Activated T-cell treated with anti-CD3 and anti-CD28 coated beads, Interleukin-2, amount 50 U/mL, for 24 hours (primary cell): ENCODE results near the gene SPOCK1.

Source experiments
- DNase-seq: peaks from one replicate; pipeline ENCODE4 v3.0.0-alpha.2; 2020
- H3K27ac Mint-ChIP-seq: 2 replicates; pipeline ENCODE4 v1.8.0; 2020; ENCODE audit warnings: mild to moderate bottlenecking, mixed read lengths
- H3K27me3 Mint-ChIP-seq: 2 replicates; pipeline ENCODE4 v1.8.0; 2020; ENCODE audit warnings: mixed read lengths
- H3K36me3 Mint-ChIP-seq: 2 replicates; pipeline ENCODE4 v1.8.0; 2020; ENCODE audit warnings: low read depth, mixed read lengths
- H3K4me1 Mint-ChIP-seq: 2 replicates; pipeline ENCODE4 v1.8.0; 2020; ENCODE audit warnings: low read depth, mixed read lengths
- H3K4me3 Mint-ChIP-seq: 2 replicates; pipeline ENCODE4 v1.8.0; 2020; ENCODE audit warnings: mild to moderate bottlenecking, moderate library complexity, mixed read lengths
- H3K9me3 Mint-ChIP-seq: 2 replicates; pipeline ENCODE4 v1.8.0; 2020; ENCODE audit warnings: mixed read lengths

SPOCK1 gene

GRCh38 chr5:137181667-137182066, 317.5 kb downstream of the SPOCK1 start:
- DNase-seq = no peak
- Mint-ChIP-seq H3K4me1 (no peaks in the 10 kb centered on the region), H3K9me3 (no peaks in the 10 kb centered on the region), H3K36me3 (no peaks in the 10 kb centered on the region), H3K27me3 (peaks cover 9% of the 10 kb centered on the region), H3K4me3 (no peak overlapping the region), H3K27ac (no peak overlapping the region)

- Mint-ChIP-seq H3K27ac (no peak overlapping the region), H3K4me3 (no peak overlapping the region), H3K9me3 (no peaks in the 10 kb centered on the region), H3K27me3 (peaks cover 9% of the 10 kb centered on the region), H3K36me3 (no peaks in the 10 kb centered on the region), H3K4me1 (no peaks in the 10 kb centered on the region)
- no peak for DNase-seq
These were observed 319.9 kb downstream of the SPOCK1 start for GRCh38 chr5:137179203-137179602.

- no peaks in the 10 kb centered on the region for H3K36me3 Mint-ChIP-seq
- H3K4me1 Mint-ChIP-seq = no peaks in the 10 kb centered on the region
- H3K27me3 Mint-ChIP-seq = no peaks in the 10 kb centered on the region
- DNase-seq = no peak
- H3K27ac Mint-ChIP-seq = no peak overlapping the region
- no peak overlapping the region for H3K4me3 Mint-ChIP-seq
- H3K9me3 Mint-ChIP-seq = no peaks in the 10 kb centered on the region
These were observed 322.5 kb downstream of the SPOCK1 start for GRCh38 chr5:137176609-137177008.

GRCh38 chr5:137176126-137176525, 323.0 kb downstream of the SPOCK1 start:
- DNase-seq = no peak
- H3K36me3 Mint-ChIP-seq = no peaks in the 10 kb centered on the region
- no peak overlapping the region for H3K27ac Mint-ChIP-seq
- H3K27me3 Mint-ChIP-seq = no peaks in the 10 kb centered on the region
- H3K4me1 Mint-ChIP-seq = no peaks in the 10 kb centered on the region
- no peaks in the 10 kb centered on the region for H3K9me3 Mint-ChIP-seq
- no peak overlapping the region for H3K4me3 Mint-ChIP-seq

DNA sequence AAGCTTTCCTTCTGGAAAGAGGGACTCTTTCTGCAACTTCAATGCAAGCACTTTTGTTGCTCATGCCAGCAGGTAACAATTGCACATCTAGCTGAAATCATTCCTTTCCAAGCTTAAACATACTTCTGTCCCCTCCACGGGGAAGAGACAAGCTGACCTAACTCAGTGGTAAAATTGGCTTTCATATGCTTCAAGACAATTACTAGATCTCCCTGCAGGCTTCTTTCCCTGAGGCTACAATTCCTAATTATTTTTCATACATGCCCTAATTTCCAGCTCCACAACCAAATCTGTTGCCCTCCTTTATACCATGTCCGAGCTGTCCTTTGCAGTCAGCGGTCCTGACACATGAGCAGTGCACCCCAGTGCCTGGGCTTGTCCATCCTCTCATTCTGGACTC, 324.9 kb downstream of the SPOCK1 start:
- Mint-ChIP-seq H3K36me3 (no peaks in the 10 kb centered on the region), H3K4me1 (no peaks in the 10 kb centered on the region), H3K27ac (no peak overlapping the region), H3K27me3 (no peaks in the 10 kb centered on the region), H3K4me3 (no peak overlapping the region), H3K9me3 (no peaks in the 10 kb centered on the region)
- DNase-seq = no peak

GRCh38 chr5:137172258-137172657, 326.9 kb downstream of the SPOCK1 start:
- no peaks in the 10 kb centered on the region for H3K9me3 Mint-ChIP-seq
- no peak overlapping the region for H3K4me3 Mint-ChIP-seq
- H3K36me3 Mint-ChIP-seq = no peaks in the 10 kb centered on the region
- H3K4me1 Mint-ChIP-seq = no peaks in the 10 kb centered on the region
- no peak for DNase-seq
- H3K27ac Mint-ChIP-seq = no peak overlapping the region
- no peaks in the 10 kb centered on the region for H3K27me3 Mint-ChIP-seq

DNA sequence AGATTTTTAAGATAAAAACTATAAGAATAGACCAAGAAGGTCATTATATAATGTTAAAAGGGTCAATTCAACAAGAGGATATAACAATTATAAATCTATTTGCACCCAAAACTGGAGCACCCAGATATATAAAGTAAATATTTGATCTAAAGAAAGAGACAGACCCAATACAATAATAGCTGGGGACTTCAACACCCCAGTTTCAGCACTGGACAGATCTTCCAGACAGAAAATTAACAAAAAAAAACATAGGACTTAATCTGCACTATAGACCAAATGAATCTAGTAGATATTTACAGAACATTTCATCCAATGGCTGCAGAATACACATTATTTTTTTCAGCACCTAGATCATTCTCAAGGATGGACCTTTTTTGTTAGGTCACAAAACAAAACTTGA, 331.9 kb downstream of the SPOCK1 start:
- Mint-ChIP-seq H3K36me3 (no peaks in the 10 kb centered on the region), H3K9me3 (no peaks in the 10 kb centered on the region), H3K27me3 (no peaks in the 10 kb centered on the region), H3K4me3 (no peak overlapping the region), H3K27ac (no peak overlapping the region), H3K4me1 (no peaks in the 10 kb centered on the region)
- no peak for DNase-seq

- H3K4me1 Mint-ChIP-seq = no peaks in the 10 kb centered on the region
- DNase-seq = no peak
- H3K27ac Mint-ChIP-seq = no peak overlapping the region
- no peaks in the 10 kb centered on the region for H3K36me3 Mint-ChIP-seq
- H3K27me3 Mint-ChIP-seq = no peaks in the 10 kb centered on the region
- H3K9me3 Mint-ChIP-seq = peaks cover 2% of the 10 kb centered on the region
- no peak overlapping the region for H3K4me3 Mint-ChIP-seq
These were observed 334.2 kb downstream of the SPOCK1 start for GRCh38 chr5:137164961-137165360.

- H3K4me1 Mint-ChIP-seq = no peaks in the 10 kb centered on the region
- no peaks in the 10 kb centered on the region for H3K36me3 Mint-ChIP-seq
- no peak overlapping the region for H3K27ac Mint-ChIP-seq
- DNase-seq = no peak
- H3K4me3 Mint-ChIP-seq = no peak overlapping the region
- peaks cover 3% of the 10 kb centered on the region for H3K9me3 Mint-ChIP-seq
- H3K27me3 Mint-ChIP-seq = no peaks in the 10 kb centered on the region
These were observed 334.6 kb downstream of the SPOCK1 start for GRCh38 chr5:137164536-137164935.

DNA sequence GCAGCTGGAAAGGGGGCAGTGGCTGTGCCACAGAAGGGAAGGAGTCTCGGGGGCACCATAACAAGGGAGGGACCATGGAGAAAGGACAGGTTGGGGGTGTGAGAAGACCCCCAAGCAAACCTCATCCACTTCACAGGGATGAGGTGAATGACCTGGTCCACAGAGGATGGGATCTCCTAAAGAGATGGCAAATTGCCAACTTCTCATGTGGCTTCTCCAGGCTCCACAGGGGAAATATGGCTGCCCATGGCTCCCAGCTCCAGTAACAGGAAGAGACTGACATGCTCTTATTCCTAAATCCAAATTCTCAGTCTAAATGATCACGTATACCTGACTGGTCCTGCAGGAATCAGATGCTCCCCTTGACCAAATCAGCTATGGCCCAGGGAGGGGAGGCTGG, 340.4 kb downstream of the SPOCK1 start:
- Mint-ChIP-seq H3K27ac (no peak overlapping the region), H3K4me1 (no peaks in the 10 kb centered on the region), H3K27me3 (no peaks in the 10 kb centered on the region), H3K9me3 (peaks cover 3% of the 10 kb centered on the region), H3K36me3 (no peaks in the 10 kb centered on the region), H3K4me3 (no peak overlapping the region)
- DNase-seq = no peak

- Mint-ChIP-seq H3K27ac (no peak overlapping the region), H3K27me3 (no peaks in the 10 kb centered on the region), H3K4me3 (no peak overlapping the region), H3K9me3 (peaks cover 3% of the 10 kb centered on the region), H3K4me1 (no peaks in the 10 kb centered on the region), H3K36me3 (no peaks in the 10 kb centered on the region)
- no peak for DNase-seq
These were observed 342.9 kb downstream of the SPOCK1 start for GRCh38 chr5:137156180-137156579.

- no peak overlapping the region for H3K4me3 Mint-ChIP-seq
- H3K36me3 Mint-ChIP-seq = no peaks in the 10 kb centered on the region
- peaks cover 3% of the 10 kb centered on the region for H3K9me3 Mint-ChIP-seq
- DNase-seq = no peak
- no peak overlapping the region for H3K27ac Mint-ChIP-seq
- H3K4me1 Mint-ChIP-seq = no peaks in the 10 kb centered on the region
- H3K27me3 Mint-ChIP-seq = no peaks in the 10 kb centered on the region
These were observed 343.7 kb downstream of the SPOCK1 start for GRCh38 chr5:137155261-137156000.

DNA sequence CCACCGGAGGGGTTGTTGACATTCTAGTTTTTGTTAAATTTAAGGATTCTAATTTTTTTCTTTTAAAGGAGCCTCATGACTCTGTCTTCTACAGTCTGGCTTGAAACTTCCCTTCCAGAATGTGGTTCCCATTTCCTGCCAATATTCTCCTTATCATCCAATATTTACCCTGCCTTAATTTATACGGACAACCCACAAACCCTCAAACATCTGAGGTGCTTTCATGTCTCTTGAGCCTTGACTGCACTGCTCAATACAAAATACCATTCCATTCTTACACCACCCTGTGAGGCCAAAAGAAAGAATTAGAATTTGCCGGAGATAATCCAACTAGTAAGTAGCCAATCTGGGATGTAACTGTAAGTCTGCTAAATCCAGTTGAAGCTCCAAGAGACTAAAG, 346.5 kb downstream of the SPOCK1 start:
- H3K4me1 Mint-ChIP-seq = no peaks in the 10 kb centered on the region

GRCh38 chr5:137148655-137149054, 350.5 kb downstream of the SPOCK1 start:
- H3K27me3 Mint-ChIP-seq = peaks cover 5% of the 10 kb centered on the region
- H3K36me3 Mint-ChIP-seq = no peaks in the 10 kb centered on the region
- no peak overlapping the region for H3K27ac Mint-ChIP-seq
- H3K4me1 Mint-ChIP-seq = no peaks in the 10 kb centered on the region
- H3K9me3 Mint-ChIP-seq = no peaks in the 10 kb centered on the region
- DNase-seq = no peak
- no peak overlapping the region for H3K4me3 Mint-ChIP-seq

More for the DNA sequence above, 346.5 kb downstream of the SPOCK1 start:
- H3K9me3 Mint-ChIP-seq = no peaks in the 10 kb centered on the region
- no peak overlapping the region for H3K27ac Mint-ChIP-seq
- peaks cover 5% of the 10 kb centered on the region for H3K27me3 Mint-ChIP-seq
- H3K36me3 Mint-ChIP-seq = no peaks in the 10 kb centered on the region
- H3K4me3 Mint-ChIP-seq = no peak overlapping the region
- DNase-seq = no peak

GRCh38 chr5:137148159-137148558, 351.0 kb downstream of the SPOCK1 start:
- no peaks in the 10 kb centered on the region for H3K36me3 Mint-ChIP-seq
- H3K4me1 Mint-ChIP-seq = no peaks in the 10 kb centered on the region
- no peak overlapping the region for H3K4me3 Mint-ChIP-seq
- H3K27me3 Mint-ChIP-seq = peaks cover 5% of the 10 kb centered on the region
- no peaks in the 10 kb centered on the region for H3K9me3 Mint-ChIP-seq
- H3K27ac Mint-ChIP-seq = no peak overlapping the region
- DNase-seq = no peak

DNA sequence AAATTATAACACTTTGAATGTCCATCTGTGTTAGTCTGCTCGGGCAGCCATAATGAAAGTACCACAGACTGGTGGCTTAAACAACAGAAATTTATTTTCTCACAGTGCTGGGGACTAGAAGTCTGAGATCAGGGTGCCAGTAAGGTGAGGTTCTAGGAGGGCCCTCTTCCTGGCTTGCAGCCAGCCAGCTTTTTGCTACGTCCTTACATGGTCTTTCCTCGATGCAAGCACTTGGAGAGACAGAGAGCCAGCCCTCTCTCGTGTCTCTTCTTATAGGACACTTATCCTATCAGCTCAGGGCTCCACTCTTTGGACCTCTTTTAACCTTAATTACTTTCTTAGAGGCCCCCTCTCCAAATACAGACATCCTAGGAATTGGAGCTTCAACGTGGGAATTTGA, 351.8 kb downstream of the SPOCK1 start:
- no peak overlapping the region for H3K27ac Mint-ChIP-seq
- no peak for DNase-seq
- H3K4me1 Mint-ChIP-seq = no peaks in the 10 kb centered on the region
- no peak overlapping the region for H3K4me3 Mint-ChIP-seq
- no peaks in the 10 kb centered on the region for H3K36me3 Mint-ChIP-seq
- no peaks in the 10 kb centered on the region for H3K9me3 Mint-ChIP-seq
- peaks cover 5% of the 10 kb centered on the region for H3K27me3 Mint-ChIP-seq
